GM21529 (cell line): ENCODE data around the gene HSDL2.

Experiments used
- ATAC-seq: cut with Tn5 transposase; IDR thresholded peaks from one replicate; pipeline ENCODE4 v1.9.1; 2021; ENCODE audit not compliant: unreplicated experiment

The HSDL2 gene

GRCh38 chr9:112443636-112444035, 63.7 kb downstream of the HSDL2 start:
- ATAC-seq = no peak

GRCh38 chr9:112445196-112445595, 65.3 kb downstream of the HSDL2 start:
- ATAC-seq = no peak

GRCh38 chr9:112446080-112446479, 66.2 kb downstream of the HSDL2 start:
- no peak for ATAC-seq

GRCh38 chr9:112446526-112446925, 66.6 kb downstream of the HSDL2 start:
- no peak for ATAC-seq

- no peak for ATAC-seq
Observed at GRCh38 chr9:112447283-112447761, 67.4 kb downstream of the HSDL2 start.

GRCh38 chr9:112462855-112463254, 82.9 kb downstream of the HSDL2 start:
- ATAC-seq = no peak

GRCh38 chr9:112465352-112465751, 85.4 kb downstream of the HSDL2 start:
- ATAC-seq = no peak

- no peak for ATAC-seq
Observed at GRCh38 chr9:112472996-112473395, 93.1 kb downstream of the HSDL2 start.

- ATAC-seq = no peak
Observed at GRCh38 chr9:112473986-112474385, 94.1 kb downstream of the HSDL2 start.

GRCh38 chr9:112475318-112475717, 95.4 kb downstream of the HSDL2 start:
- ATAC-seq = no peak

GRCh38 chr9:112477330-112477729, 97.4 kb downstream of the HSDL2 start:
- no peak for ATAC-seq

- ATAC-seq = no peak
Observed at GRCh38 chr9:112479221-112479620, 99.3 kb downstream of the HSDL2 start.

GRCh38 chr9:112484607-112485006, 104.7 kb downstream of the HSDL2 start:
- no peak for ATAC-seq

GRCh38 chr9:112485574-112485973, 105.7 kb downstream of the HSDL2 start:
- ATAC-seq = no peak

GRCh38 chr9:112486221-112487007, 106.5 kb downstream of the HSDL2 start, which contains the start of gene KIAA1958:
Gene KIAA1958 (plus strand): TSS chr9:112486827. CDS start chr9:112574081, 87,254 bp downstream.
- peak; percentile 89 for ATAC-seq

- ATAC-seq = peak; percentile 38
Observed at GRCh38 chr9:112487008-112487798, 107.3 kb downstream of the HSDL2 start.

GRCh38 chr9:112487799-112488340, 108.0 kb downstream of the HSDL2 start:
- ATAC-seq = no peak

GRCh38 chr9:112489039-112489546, 109.2 kb downstream of the HSDL2 start:
- ATAC-seq = no peak

GRCh38 chr9:112489876-112490666, 110.2 kb downstream of the HSDL2 start:
- no peak for ATAC-seq

- ATAC-seq = no peak
Observed at GRCh38 chr9:112493393-112494137, 113.7 kb downstream of the HSDL2 start.
